Neuronal stem cell (in vitro differentiated cells): ENCODE measurements around the gene ROCK2.

Experiments used
- DNase-seq: peaks from one replicate; pipeline ENCODE4 v3.0.0-alpha.2; 2013; ENCODE audit warnings: low spot score
- H2AFZ ChIP-seq: one replicate; pipeline ENCODE4 v1.6.1; 2013; ENCODE audit warnings: mild to moderate bottlenecking, low read length, inconsistent platforms
- H2AK5ac ChIP-seq: 2 replicates; pipeline ENCODE4 v1.6.1; 2013; ENCODE audit warnings: low read depth, mild to moderate bottlenecking, inconsistent platforms, low read length, moderate library complexity, mixed read lengths
- H2BK120ac ChIP-seq: 2 replicates; pipeline ENCODE4 v1.6.1; 2013; ENCODE audit warnings: low read depth, mild to moderate bottlenecking, inconsistent platforms, low read length, moderate library complexity, mixed read lengths
- H2BK12ac ChIP-seq: one replicate; pipeline ENCODE4 v1.6.1; 2013; ENCODE audit warnings: low read length, inconsistent platforms
- H2BK15ac ChIP-seq: 2 replicates; pipeline ENCODE4 v1.6.1; 2013; ENCODE audit warnings: mild to moderate bottlenecking, low read length, inconsistent platforms, mixed read lengths
- H2BK5ac ChIP-seq: one replicate; pipeline ENCODE4 v1.6.1; 2013; ENCODE audit warnings: inconsistent platforms, mild to moderate bottlenecking, low read length, moderate library complexity
- H3K14ac ChIP-seq: one replicate; pipeline ENCODE4 v1.6.1; 2013; ENCODE audit warnings: low read length, inconsistent platforms
- H3K18ac ChIP-seq: 2 replicates; pipeline ENCODE4 v1.6.1; 2013; ENCODE audit warnings: low read length, inconsistent platforms
- H3K23ac ChIP-seq: 2 replicates; pipeline ENCODE4 v1.6.1; 2013; ENCODE audit warnings: low read depth, mild to moderate bottlenecking, mixed read lengths, low read length, inconsistent platforms; ENCODE audit not compliant: poor library complexity
- H3K27ac ChIP-seq: replicated peaks from 3 replicates; pipeline ENCODE4 v1.5.1; 2013; ENCODE audit warnings: low read length, inconsistent platforms
- H3K27me3 ChIP-seq, 3 experiments: 2 replicates each; pipeline ENCODE4 v1.6.1; 2013; ENCODE audit warnings: low read length in 3 of 3, mild to moderate bottlenecking in 2 of 3, inconsistent platforms in 1 of 3, low read depth in 1 of 3, mixed read lengths in 1 of 3, moderate library complexity in 1 of 3; ENCODE audit not compliant: control insufficient read depth in 3 of 3, insufficient read depth in 3 of 3
- H3K36me3 ChIP-seq, 2 donors: replicated peaks in 1 of 2; 2 replicates each; pipeline ENCODE4 v1.6.1; 2013; ENCODE audit warnings: low read length in 2 of 2; ENCODE audit not compliant: control insufficient read depth in 2 of 2, insufficient read depth in 2 of 2
- H3K4ac ChIP-seq: 2 replicates; pipeline ENCODE4 v1.6.1; 2013; ENCODE audit warnings: inconsistent platforms, mild to moderate bottlenecking, low read length, moderate library complexity
- H3K4me1 ChIP-seq, 2 donors: 1 replicate in 1 of 2; 2 replicates in 1 of 2; pipeline ENCODE4 v1.6.1; 2013; ENCODE audit warnings: low read length in 2 of 2, low read depth in 1 of 2; ENCODE audit not compliant: control insufficient read depth in 2 of 2, insufficient read depth in 1 of 2
- H3K4me2 ChIP-seq: one replicate; pipeline ENCODE4 v1.6.1; 2013; ENCODE audit warnings: mild to moderate bottlenecking, low read length, inconsistent platforms; ENCODE audit not compliant: insufficient read depth, poor library complexity, severe bottlenecking
- H3K4me3 ChIP-seq, 2 donors: 2 replicates each; pipeline ENCODE4 v1.5.1; 2013; ENCODE audit warnings: low read length in 2 of 2, mild to moderate bottlenecking in 2 of 2, inconsistent platforms in 1 of 2, moderate library complexity in 1 of 2
- H3K79me1 ChIP-seq: one replicate; pipeline ENCODE4 v1.6.1; 2013; ENCODE audit warnings: low read depth, mild to moderate bottlenecking, inconsistent platforms, low read length, moderate library complexity
- H3K9ac ChIP-seq: one replicate; pipeline ENCODE4 v1.6.1; 2013; ENCODE audit warnings: mild to moderate bottlenecking, low read depth, low read length, inconsistent platforms; ENCODE audit not compliant: poor library complexity
- H3K9me3 ChIP-seq, 2 donors: replicated peaks in 1 of 2; 2 replicates each; pipeline versions ENCODE3 to v1.6.1; 2013; ENCODE audit warnings: low read length in 2 of 2, mild to moderate bottlenecking in 2 of 2, inconsistent platforms in 1 of 2, low read depth in 1 of 2, mixed read lengths in 1 of 2, moderate library complexity in 1 of 2; ENCODE audit not compliant: control insufficient read depth in 2 of 2, insufficient read depth in 1 of 2
- H4K8ac ChIP-seq: one replicate; pipeline ENCODE4 v1.6.1; 2013; ENCODE audit warnings: low read depth, mild to moderate bottlenecking, inconsistent platforms, low read length, moderate library complexity
- H4K91ac ChIP-seq: one replicate; pipeline ENCODE4 v1.6.1; 2013; ENCODE audit warnings: low read length, low read depth, mild to moderate bottlenecking, inconsistent platforms; ENCODE audit not compliant: poor library complexity
- WGBS, 2 donors: extraction: QIAGEN DNeasy Blood & Tissue Kit; methylation state at CpG; one replicate each; pipeline ENCODE4 v1.1.7; 2013; ENCODE audit warnings: missing lambda C conversion rate in 2 of 2, mixed read lengths in 1 of 2; ENCODE audit not compliant: insufficient read length in 2 of 2, insufficient replicate concordance in 1 of 2; ENCODE audit errors: extremely low coverage in 2 of 2; 5-methylcytosine and 5-hydroxymethylcytosine counted together

The ROCK2 gene

GRCh38 chr2:11296401-11296800, 48.0 kb downstream of the ROCK2 start:
- H4K91ac ChIP-seq = no peak overlapping the region
- H4K8ac ChIP-seq = no peak overlapping the region
- no peaks in the 10 kb centered on the region for H3K79me1 ChIP-seq
- no peak for DNase-seq
- no peak overlapping the region for H3K4me2 ChIP-seq
- no peak overlapping the region for H2BK12ac ChIP-seq
- no peak overlapping the region for H2BK120ac ChIP-seq
- H3K23ac ChIP-seq = no peak overlapping the region
- peaks cover 0 to 1% of the 10 kb centered on the region in 2 donors for H3K4me1 ChIP-seq
- no peak overlapping the region for H2AK5ac ChIP-seq
- no CpG with 5 or more reads among the region's 2 CpGs for WGBS, 2 donors
- no peak overlapping the region for H3K14ac ChIP-seq
- H3K4ac ChIP-seq = no peak overlapping the region
- peaks cover 0 to 14% of the 10 kb centered on the region in 2 donors for H3K9me3 ChIP-seq
- no peak overlapping the region for H3K27ac ChIP-seq
- H3K4me3 ChIP-seq = no peak overlapping the region
- no peak overlapping the region for H3K18ac ChIP-seq
- no peaks in the 10 kb centered on the region for H3K27me3 ChIP-seq
- no peak overlapping the region for H3K9ac ChIP-seq
- H2BK5ac ChIP-seq = no peak overlapping the region
- H3K36me3 ChIP-seq = no peaks in the 10 kb centered on the region
- H2BK15ac ChIP-seq = no peak overlapping the region
- H2AFZ ChIP-seq = no peak overlapping the region

DNA sequence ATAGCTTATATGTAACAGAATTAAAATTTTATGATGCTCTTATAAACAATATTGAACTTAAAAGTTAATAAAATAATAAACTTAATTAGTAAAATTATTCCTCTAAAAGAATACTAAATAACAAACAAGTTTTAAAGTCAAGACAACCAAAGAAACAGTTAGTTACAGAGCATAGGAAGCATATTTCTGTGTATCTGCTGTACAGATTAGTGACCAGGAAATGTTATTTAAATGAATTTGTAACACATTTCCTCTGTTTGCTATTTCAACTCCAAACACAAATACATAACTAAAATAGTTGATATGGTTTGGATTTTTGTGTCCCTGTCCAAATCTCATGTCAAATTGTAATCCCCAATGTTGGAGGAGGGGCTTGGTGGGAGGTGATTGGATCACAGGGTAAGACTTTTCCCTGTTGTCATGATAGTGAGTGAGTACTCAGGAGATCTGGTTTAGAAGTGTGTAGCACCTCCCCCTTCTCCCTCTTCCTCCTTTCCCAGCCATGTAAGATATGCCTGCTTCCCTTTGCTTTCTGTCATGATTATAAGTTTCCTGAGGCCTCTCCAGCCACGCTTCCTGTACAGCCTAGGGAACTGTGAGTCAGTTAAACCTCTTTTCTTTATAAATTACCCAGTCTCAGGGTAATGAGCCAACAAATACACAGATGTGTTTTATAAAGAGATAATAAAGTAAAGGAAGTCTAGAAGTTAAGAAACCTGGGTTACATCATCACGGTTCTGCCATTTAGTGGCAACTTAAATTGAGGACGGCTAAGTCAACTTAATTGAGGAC, 51.8 kb downstream of the ROCK2 start:
- H4K91ac ChIP-seq = no peak overlapping the region
- no peak overlapping the region for H3K27ac ChIP-seq

GRCh38 chr2:11290713-11291112, 53.7 kb downstream of the ROCK2 start:
- Histone ChIP-seq H3K4me1 (peaks cover 0 to 1% of the 10 kb centered on the region in 2 donors), H3K4me3 (no peak overlapping the region), H2BK12ac (no peak overlapping the region), H3K27me3 (no peaks in the 10 kb centered on the region), H3K9ac (no peak overlapping the region), H4K8ac (no peak overlapping the region), H4K91ac (no peak overlapping the region), H3K14ac (no peak overlapping the region), H3K79me1 (no peaks in the 10 kb centered on the region), H3K9me3 (peaks cover 0 to 18% of the 10 kb centered on the region in 2 donors), H2BK5ac (no peak overlapping the region), H2AFZ (no peak overlapping the region), H3K36me3 (peaks cover 0 to 16% of the 10 kb centered on the region in 2 donors), H2AK5ac (no peak overlapping the region), H2BK15ac (no peak overlapping the region), H2BK120ac (no peak overlapping the region), H3K27ac (no peak overlapping the region), H3K4me2 (no peak overlapping the region), H3K4ac (no peak overlapping the region), H3K18ac (no peak overlapping the region), H3K23ac (no peak overlapping the region)
- WGBS, 2 donors = no CpG with 5 or more reads among the region's 4 CpGs
- no peak for DNase-seq

More for the DNA sequence above, 51.8 kb downstream of the ROCK2 start:
- Histone ChIP-seq H3K4me1 (peaks cover 0 to 1% of the 10 kb centered on the region in 2 donors), H3K4me2 (no peak overlapping the region), H2AK5ac (no peak overlapping the region), H2AFZ (no peak overlapping the region), H3K18ac (no peak overlapping the region), H3K9me3 (peaks cover 0 to 8% of the 10 kb centered on the region in 2 donors), H3K27me3 (no peaks in the 10 kb centered on the region), H3K79me1 (no peaks in the 10 kb centered on the region), H4K8ac (no peak overlapping the region), H3K23ac (no peak overlapping the region), H3K36me3 (no peaks in the 10 kb centered on the region), H2BK15ac (no peak overlapping the region), H3K4me3 (no peak overlapping the region), H3K4ac (no peak overlapping the region), H3K9ac (no peak overlapping the region), H3K14ac (no peak overlapping the region), H2BK120ac (no peak overlapping the region), H2BK5ac (no peak overlapping the region), H2BK12ac (no peak overlapping the region)
- DNase-seq = no peak
- no CpG with 5 or more reads among the region's 3 CpGs for WGBS, 2 donors

- H3K27ac ChIP-seq = no peak overlapping the region
- H3K9me3 ChIP-seq = peaks cover 3 to 23% of the 10 kb centered on the region in 2 donors
- H2BK15ac ChIP-seq = no peak overlapping the region
- H3K14ac ChIP-seq = no peak overlapping the region
- H3K23ac ChIP-seq = no peak overlapping the region
- no peak overlapping the region for H3K18ac ChIP-seq
- H2BK12ac ChIP-seq = no peak overlapping the region
- no peak for DNase-seq
- H3K4ac ChIP-seq = no peak overlapping the region
- peaks cover 0 to 1% of the 10 kb centered on the region in 2 donors for H3K4me1 ChIP-seq
- H2BK120ac ChIP-seq = no peak overlapping the region
- H2BK5ac ChIP-seq = no peak overlapping the region
- no peak overlapping the region for H4K8ac ChIP-seq
- H3K36me3 ChIP-seq = peaks cover 3 to 21% of the 10 kb centered on the region in 2 donors
- H3K27me3 ChIP-seq = no peaks in the 10 kb centered on the region
- H3K4me2 ChIP-seq = no peak overlapping the region
- H3K79me1 ChIP-seq = no peaks in the 10 kb centered on the region
- no peak overlapping the region for H2AK5ac ChIP-seq
- H3K4me3 ChIP-seq = no peak overlapping the region
- WGBS, 2 donors = no CpG with 5 or more reads among the region's 3 CpGs
- H2AFZ ChIP-seq = no peak overlapping the region
- H3K9ac ChIP-seq = no peak overlapping the region
- H4K91ac ChIP-seq = no peak overlapping the region
Observed at GRCh38 chr2:11290211-11290610, 54.2 kb downstream of the ROCK2 start.
